HuH-7 (cell line): ENCODE data around the gene ZNF169.
A peak's percentile ranks its signal among the peaks of the same experiment; 100 is the strongest.
"Not testable (repeated sequence)": the region's sequence is repeated elsewhere in the genome, so short reads cannot be mapped to it uniquely, and the experiment has no call there.

Experiments used
- DNase-seq: peaks from one replicate; pipeline ENCODE4 v3.0.0; 2011; ENCODE audit warnings: low spot score

Gene ZNF169

GRCh38 chr9:94259077-94259862 lies at the start of gene ZNF169:
Gene ZNF169 (plus strand): TSS chr9:94259298. CDS start chr9:94278813, 19,515 bp downstream.
- peak; percentile 87 for DNase-seq

GRCh38 chr9:94210616-94211603 lies 48.2 kb upstream of the ZNF169 start:
- no peak for DNase-seq

- no peak for DNase-seq
Measured at GRCh38 chr9:94212091-94212490, 47.0 kb upstream of the ZNF169 start.

GRCh38 chr9:94212531-94212930 lies 46.6 kb upstream of the ZNF169 start:
- DNase-seq: no peak

- peak; percentile 65 for DNase-seq
Measured at GRCh38 chr9:94213511-94214124, 45.5 kb upstream of the ZNF169 start.

GRCh38 chr9:94222870-94223269 lies 36.2 kb upstream of the ZNF169 start:
- no peak for DNase-seq

- DNase-seq: not testable (repeated sequence)
Measured at GRCh38 chr9:94225413-94225812, 33.7 kb upstream of the ZNF169 start.

GRCh38 chr9:94228616-94229015 lies 30.5 kb upstream of the ZNF169 start:
- DNase-seq: no peak

GRCh38 chr9:94232428-94232827 lies 26.7 kb upstream of the ZNF169 start:
- DNase-seq: no peak

GRCh38 chr9:94241098-94241497 lies 18.0 kb upstream of the ZNF169 start:
- not testable (repeated sequence) for DNase-seq

- no peak for DNase-seq
Measured at GRCh38 chr9:94245651-94246050, 13.4 kb upstream of the ZNF169 start.

GRCh38 chr9:94250456-94250855 lies 8.6 kb upstream of the ZNF169 start:
- no peak for DNase-seq

- no peak for DNase-seq
Measured at GRCh38 chr9:94256007-94256406, 3.1 kb upstream of the ZNF169 start.

- not testable (repeated sequence) for DNase-seq
Measured at GRCh38 chr9:94265626-94266402, 6.7 kb downstream of the ZNF169 start.

- no peak for DNase-seq
Measured at GRCh38 chr9:94269264-94269663, 10.2 kb downstream of the ZNF169 start.

GRCh38 chr9:94270009-94270408 lies 10.9 kb downstream of the ZNF169 start:
- DNase-seq: no peak

- DNase-seq: not testable (repeated sequence)
Measured at GRCh38 chr9:94277029-94277428, 17.9 kb downstream of the ZNF169 start.

- no peak for DNase-seq
Measured at GRCh38 chr9:94277885-94278536, 18.9 kb downstream of the ZNF169 start.

- DNase-seq: no peak
Measured at GRCh38 chr9:94280409-94280989, 21.4 kb downstream of the ZNF169 start.

GRCh38 chr9:94281101-94281500 lies 22.0 kb downstream of the ZNF169 start:
- no peak for DNase-seq

- no peak for DNase-seq
Measured at GRCh38 chr9:94286116-94286515, 27.0 kb downstream of the ZNF169 start.
